GM19035 (cell line): ENCODE data around the gene INPP5K.
"Not testable (repeated sequence)": the region's sequence is repeated elsewhere in the genome, so short reads cannot be mapped to it uniquely, and the experiment has no call there.

Experiments used
- ATAC-seq: cut with Tn5 transposase; IDR thresholded peaks from one replicate; pipeline ENCODE4 v1.9.1; 2021; ENCODE audit not compliant: unreplicated experiment

The INPP5K gene

DNA sequence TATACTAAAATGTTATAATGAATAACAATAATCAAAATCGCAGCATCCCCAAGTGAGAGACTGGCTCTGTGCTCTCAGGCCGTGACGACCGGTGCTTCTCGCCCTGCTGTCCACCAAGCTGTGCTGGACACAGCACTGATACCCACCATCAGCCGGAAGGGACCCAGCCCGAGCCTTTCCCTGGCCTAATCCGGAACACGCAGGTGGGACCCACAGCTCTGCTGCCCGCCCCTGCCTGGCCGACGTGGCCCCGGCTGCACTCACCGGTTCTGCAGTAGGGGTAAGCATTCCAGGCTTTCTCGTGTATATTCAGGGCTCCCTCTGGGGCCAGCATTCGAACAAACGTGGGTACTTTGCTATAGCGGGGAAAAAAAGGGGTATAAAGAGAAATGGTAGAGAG lies 31.6 kb upstream of the INPP5K start:
- no peak for ATAC-seq

DNA sequence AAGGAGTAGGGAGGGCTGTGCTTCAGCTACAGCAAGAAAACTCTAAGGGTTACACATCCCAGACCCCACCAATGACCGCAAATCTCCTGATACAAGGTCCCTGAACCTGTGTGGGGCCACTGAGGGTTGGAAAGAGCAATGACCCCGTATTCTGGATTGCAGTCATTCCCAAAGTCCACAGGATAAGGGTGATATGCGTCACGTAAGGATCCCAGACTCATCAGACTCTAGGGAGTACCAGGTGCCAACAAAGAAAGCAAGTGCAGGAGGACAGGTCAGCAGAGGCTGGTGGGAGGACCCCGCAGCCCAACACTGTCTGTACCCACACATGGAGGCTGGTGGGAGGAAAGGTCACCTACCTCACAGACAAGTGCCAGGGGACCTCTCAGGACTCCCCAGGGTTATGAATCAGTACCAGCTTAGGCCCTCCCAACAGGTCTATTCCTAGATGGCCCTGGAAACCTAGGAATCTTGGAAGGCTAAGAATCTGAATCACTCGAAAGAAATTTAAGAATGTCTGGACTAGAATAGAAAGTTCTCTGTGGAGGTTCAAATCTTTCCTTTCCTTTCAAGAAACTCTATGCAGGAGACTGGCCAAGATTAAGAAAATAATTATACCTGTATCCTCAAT lies 30.0 kb upstream of the INPP5K start:
- no peak for ATAC-seq

DNA sequence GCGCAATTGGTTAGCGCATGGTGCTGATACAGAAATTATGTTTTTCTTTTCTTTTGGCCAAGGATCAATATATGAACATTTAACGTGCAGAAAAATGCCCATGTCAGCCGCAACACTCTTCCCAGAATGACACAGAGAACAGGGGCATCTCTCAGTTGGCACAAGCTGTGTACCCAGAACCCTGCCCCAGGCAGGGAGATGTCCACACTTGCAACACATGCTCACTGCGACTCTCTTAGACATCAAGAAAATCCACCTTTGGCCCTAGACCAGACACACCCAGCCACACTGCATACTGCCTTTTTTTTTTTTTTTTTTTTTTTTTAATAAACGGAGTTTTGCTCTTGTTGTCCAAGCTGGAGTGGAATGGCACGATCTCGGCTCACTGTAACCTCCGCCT lies 29.2 kb upstream of the INPP5K start:
- no peak for ATAC-seq

DNA sequence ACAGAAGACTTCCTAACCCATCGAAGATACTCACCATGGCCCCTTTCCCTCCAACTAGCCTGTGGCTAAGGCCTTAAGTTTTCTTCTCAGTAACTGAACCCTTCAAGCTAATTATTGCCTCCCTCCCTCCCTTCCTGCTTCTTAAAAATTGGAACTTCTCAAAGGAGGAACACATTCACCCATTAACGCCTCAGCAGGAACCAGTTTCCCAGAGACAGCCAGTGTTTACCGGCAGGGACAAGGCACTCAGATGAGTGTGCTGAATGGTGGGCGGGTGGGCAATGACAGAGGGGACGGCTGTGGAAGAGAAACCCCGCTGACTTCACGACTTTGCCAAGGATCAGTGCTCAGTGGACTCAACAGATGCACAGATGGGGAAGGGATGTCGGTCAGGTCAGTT lies 25.9 kb upstream of the INPP5K start:
- no peak for ATAC-seq

DNA sequence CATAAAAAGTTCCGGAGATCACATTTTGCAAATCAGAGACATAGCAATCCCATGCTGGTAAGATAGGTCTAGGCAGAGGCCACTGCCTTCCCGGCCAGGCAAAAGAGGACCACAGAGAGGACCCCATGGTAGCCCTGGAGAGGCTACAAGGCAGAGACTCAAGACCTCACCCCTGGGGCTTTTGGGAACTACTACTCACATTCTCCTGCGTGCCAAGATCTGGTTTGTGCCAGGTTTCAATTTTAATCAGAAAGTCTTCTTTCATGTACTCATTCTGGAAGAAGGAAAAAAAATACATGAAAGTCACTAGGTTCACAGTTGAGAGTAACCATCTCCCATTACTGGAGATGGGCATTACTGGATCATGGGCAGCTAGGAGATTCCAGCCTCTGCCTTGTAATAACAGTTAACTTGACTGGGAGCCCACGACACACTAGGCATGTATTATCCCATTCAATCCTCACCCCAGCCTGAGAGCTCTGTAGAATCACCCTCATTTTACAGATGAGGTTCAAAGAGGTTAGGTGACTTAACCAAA lies 25.0 kb upstream of the INPP5K start:
- ATAC-seq, result no peak

DNA sequence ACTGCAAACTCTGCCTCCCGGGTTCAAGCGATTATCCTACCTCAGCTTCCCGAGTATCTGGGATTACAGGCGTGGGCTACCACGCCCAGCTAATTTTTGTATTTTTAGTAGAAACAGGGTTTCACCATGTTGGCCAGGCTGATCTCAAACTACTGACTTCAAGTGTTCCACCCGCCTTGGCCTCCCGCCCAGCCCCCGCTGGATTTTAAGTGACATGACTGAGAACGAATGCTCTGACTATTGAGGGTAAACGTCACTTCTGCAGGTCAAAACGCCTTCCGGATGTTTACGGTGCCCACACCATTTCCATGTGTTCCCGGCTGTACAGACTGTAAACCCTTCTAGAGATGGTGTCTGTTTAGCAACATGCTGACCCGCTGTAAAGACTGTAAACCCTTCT lies 23.4 kb upstream of the INPP5K start:
- ATAC-seq, result no peak

DNA sequence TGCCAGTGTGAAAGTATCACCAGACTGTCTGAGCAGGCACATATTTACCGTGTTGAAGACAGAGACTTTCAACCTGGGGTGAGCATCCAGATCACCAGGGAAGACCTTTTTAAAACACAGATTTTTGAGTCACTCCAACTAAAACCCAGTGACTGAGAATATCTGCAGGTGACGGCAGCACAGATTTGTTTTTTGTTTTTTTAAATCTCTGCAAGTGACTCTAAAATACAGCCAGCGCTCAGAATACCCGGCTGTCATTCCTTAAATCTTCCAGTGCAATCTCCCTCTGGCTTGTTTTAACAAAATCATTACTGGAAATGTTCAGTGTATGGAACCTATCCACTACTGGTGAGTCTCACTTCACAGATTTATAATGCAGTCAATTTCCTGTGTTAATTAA lies 19.3 kb upstream of the INPP5K start:
- no peak for ATAC-seq

DNA sequence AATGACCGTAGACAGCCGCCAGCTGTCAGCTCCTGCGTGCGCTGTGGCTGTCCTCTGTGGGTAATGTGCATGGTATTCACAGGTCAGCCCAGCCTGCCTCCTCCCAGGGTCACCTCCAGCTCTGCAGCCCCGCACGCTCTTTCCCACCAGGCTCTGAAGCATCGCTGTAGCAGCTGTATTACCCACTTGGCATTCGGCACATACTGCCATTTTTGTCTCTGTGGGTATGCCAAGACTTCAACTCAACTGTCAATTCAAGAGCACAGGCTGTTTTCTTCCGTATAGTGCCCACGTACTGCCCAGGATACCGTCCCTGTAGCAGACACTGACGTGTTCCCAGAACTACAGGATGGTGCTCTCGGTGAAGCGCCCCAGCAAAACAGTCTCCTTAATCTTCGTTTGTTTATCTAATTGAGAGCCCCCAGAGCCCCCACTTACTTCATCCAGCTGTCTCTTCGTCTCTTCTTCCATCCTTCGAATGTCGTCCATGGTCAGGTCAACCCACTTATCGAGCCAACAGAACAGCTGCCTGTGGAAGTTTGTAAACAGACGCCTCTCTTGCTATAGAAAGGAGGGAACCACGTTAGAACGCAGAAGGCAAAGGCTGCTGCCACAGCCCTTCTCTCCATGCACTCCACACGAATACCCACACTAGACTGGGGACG lies 17.4 kb upstream of the INPP5K start:
- ATAC-seq, result no peak

DNA sequence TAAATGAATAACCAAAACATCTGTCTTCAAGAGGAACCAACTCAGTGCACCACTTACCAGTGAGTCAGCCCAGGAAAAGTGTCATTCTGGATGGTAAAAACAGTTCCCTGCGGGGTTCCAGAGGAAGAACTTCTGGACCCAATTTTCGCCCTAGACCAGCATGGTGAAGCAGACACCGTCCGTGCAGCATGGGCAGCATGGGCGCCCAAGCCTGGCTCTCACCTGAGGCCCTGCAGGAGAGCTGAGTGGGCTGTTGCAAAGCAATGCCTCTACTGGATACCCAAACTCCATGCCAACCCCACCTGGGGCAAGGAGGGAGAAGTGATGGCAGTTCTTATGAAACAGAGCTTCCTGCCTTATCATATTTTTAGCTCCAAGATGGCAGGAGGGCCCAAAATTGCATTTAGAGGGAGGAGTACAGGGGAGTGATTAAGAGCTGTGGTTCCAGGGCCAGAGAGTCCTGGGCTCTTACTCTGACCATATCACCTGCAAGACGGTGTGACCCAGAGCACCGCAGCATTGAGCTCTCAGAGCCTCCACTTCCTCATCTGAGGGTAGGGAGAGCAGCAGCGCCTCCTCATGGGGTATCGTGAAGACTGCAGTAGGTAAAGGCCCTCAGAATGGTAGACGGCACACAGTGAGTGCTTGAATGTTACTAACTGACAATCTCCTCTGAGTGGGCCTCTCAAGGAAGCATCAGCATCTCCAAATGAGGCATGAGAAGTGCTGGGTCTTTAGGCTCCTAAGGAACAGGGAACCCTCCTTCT lies 16.6 kb upstream of the INPP5K start:
- ATAC-seq, result no peak

DNA sequence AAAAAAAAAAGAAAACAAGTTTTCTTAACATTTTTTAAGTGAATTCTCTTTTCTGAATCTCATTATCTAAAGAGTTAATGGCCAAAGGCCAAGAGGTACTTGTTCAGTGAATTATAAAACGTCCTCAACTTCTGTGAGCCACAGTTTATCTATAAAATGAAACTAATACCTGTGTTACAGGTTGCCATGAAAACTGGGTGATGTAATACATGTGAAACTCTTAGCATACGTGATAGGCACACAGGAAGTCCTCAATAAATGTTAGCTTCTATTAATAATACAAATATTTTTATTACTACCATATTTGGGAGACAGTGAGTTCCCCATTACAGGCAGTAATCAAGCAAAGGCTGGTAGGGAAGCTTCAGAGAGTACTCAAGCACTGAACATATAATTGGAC lies 13.5 kb upstream of the INPP5K start:
- ATAC-seq, result no peak

DNA sequence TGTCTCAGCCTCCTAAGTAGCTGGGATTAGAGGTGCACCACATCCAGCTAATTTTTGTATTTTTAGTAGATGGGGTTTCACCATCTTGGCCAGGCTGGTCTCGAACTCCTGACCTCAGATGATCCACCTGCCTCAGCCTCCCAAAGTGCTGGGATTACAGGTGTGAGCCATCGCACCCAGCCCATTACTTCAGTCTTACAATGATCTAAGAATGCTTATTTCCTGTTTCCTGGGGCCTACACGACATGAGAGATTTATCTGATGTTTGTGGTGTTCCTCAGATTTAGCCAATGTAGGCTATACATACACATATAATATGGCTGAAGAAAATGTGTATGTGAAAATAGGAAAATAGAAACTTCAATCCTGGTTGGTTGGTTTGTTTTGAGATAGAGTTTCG lies 10.5 kb upstream of the INPP5K start:
- ATAC-seq, result not testable (repeated sequence)

DNA sequence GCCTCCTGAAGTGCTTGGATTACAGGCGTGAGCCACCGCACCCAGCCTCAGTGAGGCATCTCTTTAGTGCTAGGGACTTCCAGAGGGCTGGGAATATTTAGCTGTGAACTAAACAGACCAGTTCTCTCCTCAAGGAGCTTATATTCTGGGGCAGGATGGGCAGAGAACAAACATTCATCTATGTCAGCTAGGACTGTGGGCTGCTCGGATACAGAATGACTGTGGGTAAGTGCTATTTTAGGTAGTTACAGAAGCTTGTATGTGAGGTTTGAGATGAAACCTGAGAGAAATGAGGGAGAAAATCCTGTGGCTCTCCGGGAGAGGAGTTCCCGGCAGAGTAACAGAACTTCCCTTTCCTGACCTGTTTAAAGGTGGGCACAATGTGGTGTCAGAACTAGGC lies 6.2 kb upstream of the INPP5K start:
- ATAC-seq, result no peak

DNA sequence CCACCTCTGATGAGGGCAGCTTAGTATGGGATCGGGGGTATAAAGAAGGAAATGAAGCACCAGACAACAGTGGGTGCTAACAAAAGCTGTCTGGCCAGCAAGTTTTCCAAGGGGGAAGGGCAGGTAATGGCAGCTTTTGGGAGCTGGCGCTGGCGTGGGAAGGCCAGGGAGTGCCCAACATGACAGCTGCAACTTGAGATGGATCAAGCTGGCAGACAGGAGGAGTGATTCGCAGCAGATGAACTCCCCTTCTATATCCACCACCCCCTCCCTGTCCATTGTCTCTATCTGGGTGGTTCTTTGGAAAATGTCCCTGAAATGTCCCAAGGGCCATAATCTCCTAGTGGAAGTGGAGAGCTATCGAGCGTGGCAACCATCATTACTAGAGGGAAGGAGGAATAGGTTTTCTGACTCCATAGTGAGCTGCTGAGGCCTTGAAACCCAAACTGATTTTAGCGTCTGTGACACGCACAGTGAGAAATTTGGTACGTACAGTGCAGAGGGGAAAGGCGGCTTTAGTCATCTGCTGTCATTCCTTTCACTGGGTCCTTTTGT lies 4.8 kb upstream of the INPP5K start:
- no peak for ATAC-seq

DNA sequence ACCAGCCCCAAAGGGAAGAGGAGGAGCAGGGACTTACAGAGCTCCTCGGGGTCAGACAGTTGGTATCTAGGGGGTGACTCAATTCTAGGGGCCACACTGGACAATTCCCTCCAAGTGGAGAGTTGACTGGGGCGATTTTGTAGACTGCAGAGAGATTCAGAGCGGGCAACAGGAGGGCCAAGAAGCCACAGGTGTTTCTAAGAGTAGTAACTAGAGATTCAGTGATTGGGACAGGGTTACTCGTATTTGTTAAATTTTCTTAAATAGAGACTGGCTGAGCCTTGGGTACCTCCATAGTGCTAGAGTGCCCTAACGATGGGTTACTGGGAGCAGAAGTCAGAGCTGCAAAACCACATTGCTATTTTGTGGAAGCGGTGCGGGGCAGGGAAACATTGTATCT lies 3.3 kb upstream of the INPP5K start:
- no peak for ATAC-seq

DNA sequence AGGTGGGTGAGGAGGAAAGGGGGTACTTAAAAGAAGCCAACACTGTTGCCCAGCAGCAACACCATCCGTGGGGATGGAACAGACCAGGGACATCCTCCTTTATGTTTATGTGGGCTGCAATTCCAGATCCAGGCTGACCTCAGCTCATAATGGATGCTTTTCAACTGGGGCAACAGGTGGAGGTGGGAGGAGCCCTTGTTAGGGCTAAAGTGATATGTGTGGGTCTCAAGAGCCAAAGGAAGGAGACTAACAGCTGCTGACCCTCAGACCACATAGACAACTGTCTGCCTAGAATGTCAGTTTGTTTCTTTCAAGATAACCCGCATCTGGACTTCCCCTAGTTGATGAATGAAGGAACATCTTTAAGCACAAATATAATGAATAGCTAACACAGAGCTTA lies 2.0 kb upstream of the INPP5K start:
- ATAC-seq, result no peak

DNA sequence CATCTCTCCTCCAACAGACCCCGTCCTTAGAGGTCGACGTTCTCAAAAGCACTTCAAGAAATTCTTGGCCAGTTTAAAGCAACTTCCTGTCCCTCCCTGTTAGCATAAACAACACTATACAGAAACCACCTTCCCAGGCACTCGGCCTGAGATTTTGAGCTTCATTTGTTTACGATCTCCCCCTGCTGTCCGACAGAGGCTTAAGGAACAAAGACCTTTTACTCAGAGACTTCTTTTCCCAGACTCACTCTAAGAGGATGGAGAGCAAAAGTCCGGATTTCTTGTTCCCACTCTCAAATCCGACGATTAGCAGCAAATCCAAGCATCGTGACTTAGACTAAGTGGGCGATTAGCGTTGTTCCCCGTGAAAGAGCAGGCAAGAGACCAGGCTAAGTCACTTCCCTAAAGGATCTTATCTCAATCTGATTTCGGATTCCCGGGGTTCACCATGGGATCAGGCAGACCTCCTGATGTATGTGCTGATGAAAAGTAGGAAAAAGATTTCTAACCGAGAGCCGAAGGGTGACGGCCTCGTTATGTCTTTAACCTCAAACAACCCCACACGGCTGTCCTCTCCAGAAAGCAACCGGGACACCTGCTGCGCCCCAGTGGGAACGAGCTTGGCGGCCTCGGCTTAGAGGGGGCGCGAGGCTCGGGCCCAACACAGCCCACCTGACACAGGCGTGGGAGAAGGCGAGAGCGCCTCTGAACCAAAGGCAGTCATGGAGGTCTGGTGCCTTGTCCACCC lies 598 bp downstream of the INPP5K start:
- ATAC-seq, result no peak

DNA sequence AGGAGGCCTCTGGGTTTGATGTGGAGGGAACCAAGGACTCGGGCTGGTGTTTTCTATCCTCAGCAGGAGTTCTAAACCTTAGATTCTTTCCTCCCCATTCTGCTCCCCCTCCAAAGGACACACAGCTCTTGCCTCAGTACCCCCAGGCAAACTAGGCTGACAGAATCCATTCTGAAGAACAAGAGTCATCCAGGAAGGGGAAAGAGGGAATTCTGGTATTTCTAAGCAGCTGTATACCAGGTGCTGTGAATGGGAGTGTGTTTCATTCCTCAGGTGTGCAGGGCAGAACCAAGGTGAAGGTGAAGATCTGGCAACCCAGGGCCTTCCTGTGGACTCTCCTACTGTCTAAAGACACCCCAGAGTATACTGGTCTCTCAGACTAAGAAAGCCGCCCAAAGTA lies 4.1 kb downstream of the INPP5K start:
- no peak for ATAC-seq

DNA sequence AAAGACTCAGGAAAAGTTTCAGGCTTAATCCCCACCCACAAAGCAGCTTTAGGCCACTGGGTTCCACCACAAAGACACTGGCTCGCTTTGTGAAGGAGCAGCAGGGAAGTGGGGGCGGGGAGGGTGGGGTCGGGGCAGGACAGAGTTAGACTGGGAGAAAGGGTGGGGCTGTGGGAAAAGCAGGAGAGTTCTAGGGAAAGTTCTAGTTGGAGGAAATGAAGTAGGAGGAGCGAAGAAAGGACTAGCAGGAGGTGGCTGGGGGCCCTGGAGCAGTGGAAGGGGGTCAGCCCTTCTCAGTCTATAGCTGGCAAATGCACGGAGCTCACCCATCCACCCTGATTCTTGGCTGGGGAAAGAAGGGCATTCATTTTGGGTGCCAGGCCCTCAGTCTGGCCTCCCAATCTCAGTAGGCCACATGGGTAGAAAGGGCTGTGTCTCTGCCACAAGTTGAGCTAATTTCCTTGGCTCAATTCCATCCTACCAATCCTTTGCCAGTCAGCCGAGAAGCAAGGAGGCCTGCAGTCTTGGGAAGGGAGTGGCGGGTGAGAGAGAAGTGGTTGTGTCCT lies 4.6 kb downstream of the INPP5K start:
- no peak for ATAC-seq

DNA sequence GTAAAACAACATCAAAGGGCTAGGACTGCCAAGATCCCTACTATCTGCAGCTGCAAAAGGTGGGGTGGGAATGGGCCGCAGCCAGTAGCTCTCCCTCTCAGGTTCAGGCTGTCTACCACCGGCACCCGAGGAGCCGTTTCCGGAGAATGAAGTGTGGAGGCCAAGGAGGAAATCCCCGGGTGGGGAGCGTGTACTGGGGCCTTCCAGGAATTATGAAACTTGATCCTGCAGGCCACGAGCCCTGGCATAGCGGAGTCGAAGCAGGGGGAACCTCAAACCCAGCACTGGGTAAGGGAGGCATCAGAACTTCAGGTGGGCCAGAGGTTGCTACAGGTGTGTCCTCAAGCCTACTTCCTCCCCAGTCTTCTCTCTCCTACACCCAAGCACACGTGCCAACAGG lies 5.1 kb downstream of the INPP5K start:
- no peak for ATAC-seq

DNA sequence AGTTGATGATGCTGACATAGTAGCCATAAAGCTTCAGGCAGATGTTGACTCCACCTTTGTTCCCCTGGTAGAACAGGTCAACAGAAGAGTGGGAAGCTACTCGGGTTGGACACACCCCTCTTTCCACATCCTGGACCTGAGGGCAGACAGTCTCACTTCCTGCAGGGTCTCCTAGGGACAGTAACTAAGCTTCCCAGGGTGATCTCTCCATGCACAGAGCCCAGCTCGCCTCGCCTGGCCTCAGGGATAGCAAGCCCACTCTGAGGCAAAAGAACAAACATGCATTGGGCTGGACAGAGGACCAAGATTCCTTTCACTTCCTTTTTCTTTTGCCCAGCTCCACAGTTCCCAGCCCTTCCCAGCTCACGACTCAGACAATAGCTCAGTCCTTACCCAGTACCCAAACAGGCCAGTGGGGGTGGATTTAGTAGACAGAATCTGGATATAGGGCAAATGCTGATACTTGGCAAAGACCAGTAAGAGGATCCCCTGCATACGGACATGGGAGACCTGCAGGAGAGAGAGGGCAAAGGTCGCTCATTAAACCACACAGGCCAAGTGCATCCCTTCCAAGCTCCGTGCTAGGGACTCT lies 7.0 kb downstream of the INPP5K start:
- ATAC-seq, result no peak
